Right kidney (tissue), 1 donor: Measurements from ENCODE around the gene ZNF577.

Experiments
- DNase-seq: peaks from one replicate; pipeline ENCODE4 v3.0.0-alpha.2; 2016

Gene ZNF577

GRCh38 chr19:51882518-51882917 lies 5.2 kb downstream of the ZNF577 start:
- no peak for DNase-seq

DNA sequence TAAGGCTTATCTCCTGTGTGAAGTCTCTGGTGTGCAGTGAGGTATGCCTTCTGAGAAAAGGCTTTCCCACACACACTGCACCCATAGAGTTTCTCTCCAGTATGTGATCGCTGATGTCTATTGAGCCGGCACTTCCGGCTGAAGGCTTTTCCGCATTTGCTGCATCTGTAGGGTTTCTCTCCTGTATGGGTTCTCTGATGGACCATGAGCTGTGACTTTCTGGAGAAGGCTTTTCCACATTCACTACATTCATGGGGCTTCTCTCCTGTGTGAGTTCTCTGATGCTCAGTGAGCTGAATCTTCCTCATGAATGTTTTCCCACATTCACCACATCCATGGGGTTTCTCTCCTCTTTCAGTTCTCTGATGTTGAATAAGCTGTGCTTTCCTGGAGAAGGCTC lies 14.7 kb downstream of the ZNF577 start:
- DNase-seq: no peak

DNA sequence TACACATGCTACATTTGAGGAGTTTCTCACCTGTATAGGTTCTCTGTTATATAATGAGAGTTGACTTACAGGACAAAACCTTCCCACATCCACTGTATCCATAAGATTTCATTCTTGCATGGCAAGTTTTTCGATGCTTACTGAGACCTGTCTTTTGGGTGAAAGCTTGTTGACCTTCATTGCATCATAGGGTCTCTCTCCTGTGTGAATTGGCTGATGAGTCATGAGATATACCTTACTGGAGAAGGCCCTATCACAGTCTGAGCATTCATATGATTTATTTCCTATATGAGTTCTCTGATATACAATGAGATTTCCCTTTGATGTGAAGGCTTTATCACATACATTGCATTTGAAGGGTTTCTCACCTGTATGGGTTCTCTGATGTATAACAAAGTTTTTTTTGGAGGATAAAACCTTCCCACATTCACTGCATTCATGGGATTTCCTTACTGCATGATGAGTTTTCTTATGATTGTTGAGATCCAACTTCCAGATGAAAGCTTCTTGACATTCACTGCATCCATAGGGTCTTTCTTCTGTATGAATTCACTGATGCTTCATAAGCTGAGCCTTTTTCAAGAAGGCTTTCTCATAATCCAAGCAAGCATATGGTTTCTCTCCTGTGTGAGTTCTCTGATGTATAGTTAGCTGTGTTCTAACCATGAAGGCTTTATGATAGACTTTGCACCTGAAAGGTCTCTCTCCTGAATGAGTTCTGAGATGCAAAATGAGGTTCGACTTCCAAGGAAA lies 25.7 kb downstream of the ZNF577 start:
- no peak for DNase-seq

DNA sequence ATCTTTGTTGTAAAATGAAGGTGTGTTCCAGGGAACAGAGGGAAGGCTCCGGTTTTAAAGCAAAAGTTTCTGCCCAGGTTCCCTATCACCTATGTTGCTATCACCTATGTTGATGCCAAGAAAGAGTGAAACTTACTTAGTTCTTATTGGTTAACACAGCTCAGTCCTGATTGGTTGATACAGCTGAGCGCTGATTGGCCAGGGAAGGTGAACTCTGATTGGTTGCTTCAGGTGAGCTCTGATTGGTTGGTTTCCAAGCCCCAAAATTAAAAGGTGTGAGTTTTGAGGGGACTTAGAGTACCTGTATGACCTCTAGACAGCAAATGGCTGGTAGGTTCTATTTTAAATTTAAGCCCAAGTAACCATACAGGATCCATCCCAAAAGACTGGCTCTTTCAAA lies 50.6 kb downstream of the ZNF577 start:
- DNase-seq: no peak

DNA sequence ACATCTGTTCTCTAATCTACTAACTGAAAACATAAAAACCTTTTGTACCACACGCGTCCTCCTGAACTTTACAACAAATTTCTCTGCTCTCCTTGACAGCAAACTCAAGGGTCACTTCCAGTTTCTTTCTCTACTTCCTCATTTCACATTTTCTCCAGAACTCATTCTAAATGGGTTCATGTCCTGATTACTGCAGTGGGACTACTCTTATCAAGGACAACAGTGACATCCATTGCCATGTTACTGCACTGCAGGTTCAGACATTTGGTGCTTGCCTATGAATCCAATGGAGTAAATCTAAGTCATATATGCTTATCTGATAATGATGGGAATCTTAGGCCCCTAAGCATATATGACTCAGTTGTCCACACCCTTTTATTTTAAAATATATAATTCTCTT lies 57.5 kb downstream of the ZNF577 start:
- no peak for DNase-seq

- DNase-seq: no peak
Observed at GRCh38 chr19:51824281-51825005, 63.3 kb downstream of the ZNF577 start.

DNA sequence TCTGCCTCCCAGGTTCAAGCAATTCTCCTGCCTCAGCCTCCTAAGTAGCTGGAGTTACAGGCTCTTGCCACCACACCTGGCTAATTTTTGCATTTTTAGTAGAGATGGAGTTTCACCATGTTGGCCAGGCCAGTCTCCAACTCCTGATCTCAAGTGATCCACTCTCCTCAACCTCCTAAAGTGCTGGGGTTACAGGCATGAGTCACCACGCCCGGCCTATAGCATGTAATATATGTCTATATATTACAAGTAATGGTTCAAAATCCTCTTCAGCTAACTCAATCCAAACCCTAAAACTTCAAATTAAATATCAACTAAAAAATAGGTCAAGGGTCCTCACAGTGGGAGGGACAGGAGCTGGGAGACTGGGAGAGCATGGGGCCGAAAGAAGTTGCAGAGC lies 64.8 kb downstream of the ZNF577 start:
- DNase-seq: no peak

- no peak for DNase-seq
Observed at GRCh38 chr19:51822325-51822724, 65.4 kb downstream of the ZNF577 start.

- no peak for DNase-seq
Observed at GRCh38 chr19:51821921-51822320, 65.8 kb downstream of the ZNF577 start.

DNA sequence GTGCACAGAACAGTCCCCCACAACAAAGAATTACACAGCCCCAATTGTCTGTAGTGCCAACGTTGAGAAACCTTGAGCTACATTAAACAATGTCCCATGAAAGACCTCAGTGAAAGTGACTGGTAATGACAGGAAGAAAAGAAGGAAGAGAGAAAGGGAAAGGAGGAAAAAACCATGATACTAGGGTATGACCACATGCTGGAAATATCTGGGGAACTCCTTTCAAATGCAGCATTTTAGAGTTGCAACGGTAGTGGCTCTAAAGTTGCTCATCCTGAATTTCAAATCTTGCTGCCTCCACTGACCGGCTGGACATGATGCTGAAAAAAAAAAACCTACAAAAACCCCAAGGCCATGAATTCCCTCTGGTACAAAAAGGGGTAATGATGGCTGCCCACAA lies 66.3 kb downstream of the ZNF577 start:
- DNase-seq: no peak
